ENCODE results near the gene BABAM2. TPM values are rescaled to one million over a fixed set of nuclear protein-coding genes. Genes with fewer than 3 reads are reported as not detected.

The BABAM2 gene
- total and polyA plus RNA-seq, 9 of the 15 experiments (the other 6 are each of a cell fraction or from before 2014, with no cell fraction given) = 10.9 to 37.4 (median 25.6) TPM

DNA sequence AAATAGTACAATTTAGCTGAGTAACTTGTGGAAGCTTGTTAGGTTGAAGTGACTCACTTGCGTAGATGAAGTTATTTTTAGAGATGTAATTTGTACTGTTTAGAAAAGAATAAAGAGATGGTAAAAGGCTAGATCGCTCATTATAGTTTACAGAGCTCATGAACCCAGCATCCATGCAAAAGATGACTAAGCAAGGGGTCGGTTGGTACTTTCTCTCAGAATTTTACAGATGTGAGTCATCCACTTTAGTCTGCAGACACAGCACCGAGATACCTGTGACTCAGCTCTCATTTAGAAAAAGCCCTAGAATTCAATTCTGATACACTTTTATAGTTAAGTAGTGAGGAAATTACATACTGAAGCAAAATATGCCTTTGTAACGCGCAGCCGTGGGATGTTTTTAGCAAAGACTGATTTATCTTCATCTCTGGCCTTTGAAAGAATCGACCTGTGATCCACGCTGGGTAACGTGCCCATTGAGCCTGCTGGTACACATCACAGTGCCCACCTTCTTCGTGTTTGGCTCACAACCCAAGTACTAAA, 385.6 kb downstream of the BABAM2 start (continued):
- TF ChIP-seq ZNF24 (IDR thresholded peaks at IDR 0.05) (no peak), SIN3A (IDR thresholded peaks at IDR 0.05; ENCODE audit: borderline replicate concordance in 2 of 2, control insufficient read depth in 1 of 2, low read depth in 2 of 2, low read length in 2 of 2) (no peak), SMAD1 (IDR thresholded peaks at IDR 0.05; ENCODE audit: low read depth, low read length, partially characterized antibody) (no peak), C11orf30 (IDR thresholded peaks at IDR 0.05; ENCODE audit: low read depth) (peak; percentile 68), TAF1 (IDR thresholded peaks at IDR 0.05; ENCODE audit: control insufficient read depth, extremely low read depth, insufficient read depth, low read length, severe bottlenecking) (no peak), XRCC5 (IDR thresholded peaks at IDR 0.05; ENCODE audit: low read depth, low read length) (no peak), ZFP30 (CRISPR knock-in tag; IDR thresholded peaks at IDR 0.05; ENCODE audit: borderline replicate concordance) (no peak), XRCC3 (IDR thresholded peaks at IDR 0.05) (no peak), EWSR1 (IDR thresholded peaks at IDR 0.05; ENCODE audit: borderline replicate concordance, low read depth, partially characterized antibody) (no peak), SMARCE1 (IDR thresholded peaks at IDR 0.05) (peak; percentile 60; the same call in 1 of the 2 replicates), RHOXF2B (CRISPR knock-in tag; conservative IDR thresholded peaks at IDR 0.05) (no peak), TEAD1 (CRISPR knock-in tag; IDR thresholded peaks at IDR 0.05) (no peak), KLF10 (CRISPR knock-in tag; IDR thresholded peaks at IDR 0.05) (no peak), CHD2 (IDR thresholded peaks at IDR 0.05; ENCODE audit: low read depth, low read length) (no peak), JUND (IDR thresholded peaks at IDR 0.05; ENCODE audit: borderline replicate concordance, low read depth, low read length) (peak; percentile 92), JUND (tag; IDR thresholded peaks at IDR 0.05; ENCODE audit: borderline replicate concordance, low read depth, low read length) (peak; percentile 90), CC2D1A (IDR thresholded peaks at IDR 0.05) (no peak)
- TF ChIP-seq, protein P1, sequence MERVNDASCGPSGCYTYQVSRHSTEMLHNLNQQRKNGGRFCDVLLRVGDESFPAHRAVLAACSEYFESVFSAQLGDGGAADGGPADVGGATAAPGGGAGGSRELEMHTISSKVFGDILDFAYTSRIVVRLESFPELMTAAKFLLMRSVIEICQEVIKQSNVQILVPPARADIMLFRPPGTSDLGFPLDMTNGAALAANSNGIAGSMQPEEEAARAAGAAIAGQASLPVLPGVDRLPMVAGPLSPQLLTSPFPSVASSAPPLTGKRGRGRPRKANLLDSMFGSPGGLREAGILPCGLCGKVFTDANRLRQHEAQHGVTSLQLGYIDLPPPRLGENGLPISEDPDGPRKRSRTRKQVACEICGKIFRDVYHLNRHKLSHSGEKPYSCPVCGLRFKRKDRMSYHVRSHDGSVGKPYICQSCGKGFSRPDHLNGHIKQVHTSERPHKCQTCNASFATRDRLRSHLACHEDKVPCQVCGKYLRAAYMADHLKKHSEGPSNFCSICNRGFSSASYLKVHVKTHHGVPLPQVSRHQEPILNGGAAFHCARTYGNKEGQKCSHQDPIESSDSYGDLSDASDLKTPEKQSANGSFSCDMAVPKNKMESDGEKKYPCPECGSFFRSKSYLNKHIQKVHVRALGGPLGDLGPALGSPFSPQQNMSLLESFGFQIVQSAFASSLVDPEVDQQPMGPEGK (CRISPR knock-in tag; IDR thresholded peaks at IDR 0.05; ENCODE audit: borderline replicate concordance) = no peak
- TF ChIP-seq, protein P2, sequence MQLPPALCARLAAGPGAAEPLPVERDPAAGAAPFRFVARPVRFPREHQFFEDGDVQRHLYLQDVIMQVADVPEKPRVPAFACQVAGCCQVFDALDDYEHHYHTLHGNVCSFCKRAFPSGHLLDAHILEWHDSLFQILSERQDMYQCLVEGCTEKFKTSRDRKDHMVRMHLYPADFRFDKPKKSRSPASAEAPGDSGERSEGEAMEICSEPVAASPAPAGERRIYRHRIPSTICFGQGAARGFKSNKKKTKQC (CRISPR knock-in tag; IDR thresholded peaks at IDR 0.05) = no peak
- TF ChIP-seq, protein P3, sequence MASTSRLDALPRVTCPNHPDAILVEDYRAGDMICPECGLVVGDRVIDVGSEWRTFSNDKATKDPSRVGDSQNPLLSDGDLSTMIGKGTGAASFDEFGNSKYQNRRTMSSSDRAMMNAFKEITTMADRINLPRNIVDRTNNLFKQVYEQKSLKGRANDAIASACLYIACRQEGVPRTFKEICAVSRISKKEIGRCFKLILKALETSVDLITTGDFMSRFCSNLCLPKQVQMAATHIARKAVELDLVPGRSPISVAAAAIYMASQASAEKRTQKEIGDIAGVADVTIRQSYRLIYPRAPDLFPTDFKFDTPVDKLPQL (IDR thresholded peaks at IDR 0.05; ENCODE audit: extremely low read depth, insufficient read length) = no peak
- TF ChIP-seq, protein P4, sequence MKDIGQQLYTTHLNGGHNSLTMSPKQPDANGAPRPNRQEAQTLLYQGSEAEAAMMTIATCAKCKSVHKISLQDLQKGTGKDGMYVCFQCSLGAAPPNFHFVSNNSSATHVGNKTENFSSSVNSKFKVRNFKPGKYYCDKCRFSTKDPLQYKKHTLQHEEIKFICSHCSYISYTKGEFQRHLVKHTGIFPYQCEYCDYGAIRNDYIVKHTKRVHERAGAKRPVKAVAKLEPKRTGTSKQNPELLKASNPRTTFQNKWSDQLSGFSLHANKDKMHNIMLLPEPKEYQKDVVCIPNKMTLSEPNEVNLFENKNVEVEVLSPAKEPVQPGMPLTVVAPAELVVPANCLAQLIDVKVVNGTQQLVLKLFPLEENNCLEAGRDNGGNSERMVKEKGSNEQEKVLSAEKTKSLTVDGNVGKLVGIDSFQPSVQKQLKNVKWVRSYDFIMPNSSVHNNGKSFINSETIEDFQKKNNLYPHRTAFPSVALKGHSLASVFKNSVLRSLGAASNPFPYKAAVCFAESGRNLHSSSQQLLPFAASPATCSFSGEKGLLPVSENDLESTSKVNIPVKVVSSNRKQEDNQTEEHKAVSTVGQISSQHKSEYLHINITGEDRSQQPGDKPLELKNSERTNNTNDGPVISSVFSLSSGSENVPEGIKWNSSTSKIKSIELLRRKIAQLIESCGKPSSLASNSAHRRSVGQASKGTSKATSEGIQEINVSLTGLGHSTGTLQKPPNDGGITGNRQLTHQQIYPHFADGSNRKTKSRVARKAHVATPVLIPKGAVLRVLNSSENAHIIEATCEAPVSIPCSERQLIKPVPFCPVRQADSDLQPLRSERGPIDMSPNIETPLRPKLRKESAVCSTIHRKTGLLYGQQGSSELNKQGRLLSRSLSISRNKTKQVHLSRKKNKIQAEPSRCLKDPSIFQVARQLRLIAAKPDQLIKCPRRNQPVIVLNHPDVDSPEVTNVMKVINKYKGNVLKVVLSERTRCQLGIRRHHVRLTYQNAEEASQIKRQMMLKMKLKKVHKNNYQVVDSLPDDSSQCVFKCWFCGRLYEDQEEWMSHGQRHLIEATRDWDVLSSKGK (CRISPR knock-in tag; IDR thresholded peaks at IDR 0.05) = no peak
- TF ChIP-seq, protein P5, sequence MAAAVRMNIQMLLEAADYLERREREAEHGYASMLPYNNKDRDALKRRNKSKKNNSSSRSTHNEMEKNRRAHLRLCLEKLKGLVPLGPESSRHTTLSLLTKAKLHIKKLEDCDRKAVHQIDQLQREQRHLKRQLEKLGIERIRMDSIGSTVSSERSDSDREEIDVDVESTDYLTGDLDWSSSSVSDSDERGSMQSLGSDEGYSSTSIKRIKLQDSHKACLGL (CRISPR knock-in tag; IDR thresholded peaks at IDR 0.05; ENCODE audit: borderline replicate concordance, poor library complexity, severe bottlenecking) = no peak
